Adipose tissue (tissue), 3 donors: ENCODE data around the gene ANKRD22. TPM values are rescaled to one million over a fixed set of nuclear protein-coding genes. Genes with fewer than 3 reads are reported as not detected.

ENCODE experiments used
- H3K27ac ChIP-seq: one replicate; pipeline ENCODE4 v1.5.1; 2013; ENCODE audit warnings: low read depth, low read length
- WGBS, 3 donors: extraction: QIAGEN DNeasy Blood & Tissue Kit; methylation state at CpG; one replicate each; pipeline ENCODE4 v1.1.7; 2013; 5-methylcytosine and 5-hydroxymethylcytosine counted together
- polyA plus RNA-seq, 3 donors: library from polyadenylated mRNA; stranded (reverse); fragments of 200-250 nt; gene quantifications; one replicate each; pipeline ENCODE4 v1.2.3, GENCODE V29; 2013
- donor health status: healthy with polysubstance abuse.
- donor health status: Bipolar disorder and iron deficiency.
- donor health status: healthy.

ANKRD22 gene
- polyA plus RNA-seq, 3 donors, result 1.0 to 14.7 (median 3.2) TPM

GRCh38 chr10:88880282-88881076, 28.8 kb upstream of the ANKRD22 start:
- 0 to 1% (median 0%) methylated on average over 74 to 84 of the region's 84 CpGs for WGBS, 3 donors
- peak overlapping the region; percentile 61 for H3K27ac ChIP-seq

- H3K27ac ChIP-seq, result peak within 1 kb of the TSS; percentile 61
- 4 to 5% (median 4%) methylated on average over 20 to 26 of the region's 26 CpGs for WGBS, 3 donors
These were observed 28.1 kb upstream of the ANKRD22 start, which contains the start of gene STAMBPL1 for GRCh38 chr10:88879534-88880281. Gene STAMBPL1, plus strand, starts transcription at chr10:88880245. Its CDS starts 21,464 bp downstream, at chr10:88901709.

- H3K27ac ChIP-seq, result no peak overlapping the region
- 71 to 84% (median 82%) methylated on average over 6 of the region's 6 CpGs for WGBS, 3 donors
These were observed 25.7 kb upstream of the ANKRD22 start for GRCh38 chr10:88877298-88877697.

DNA sequence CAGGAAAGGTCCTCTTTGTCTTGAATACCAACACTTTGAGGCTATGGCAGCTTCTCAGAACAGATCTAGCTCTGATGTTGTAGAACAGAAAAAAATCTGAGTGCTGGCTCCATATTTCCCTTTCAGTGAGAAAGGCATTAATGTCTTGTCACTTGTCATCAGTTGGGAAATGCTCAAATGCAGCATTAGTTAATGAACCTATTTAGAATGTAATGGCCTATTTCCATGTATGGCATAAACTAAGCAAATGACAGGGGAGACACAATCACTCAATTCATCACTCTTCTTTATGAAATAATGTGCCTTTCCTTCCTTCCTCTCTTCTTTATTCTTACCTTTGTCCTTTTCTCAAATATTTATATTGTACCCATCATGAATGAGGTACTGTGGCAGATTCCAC, 23.4 kb upstream of the ANKRD22 start:
- H3K27ac ChIP-seq, result no peak overlapping the region

DNA sequence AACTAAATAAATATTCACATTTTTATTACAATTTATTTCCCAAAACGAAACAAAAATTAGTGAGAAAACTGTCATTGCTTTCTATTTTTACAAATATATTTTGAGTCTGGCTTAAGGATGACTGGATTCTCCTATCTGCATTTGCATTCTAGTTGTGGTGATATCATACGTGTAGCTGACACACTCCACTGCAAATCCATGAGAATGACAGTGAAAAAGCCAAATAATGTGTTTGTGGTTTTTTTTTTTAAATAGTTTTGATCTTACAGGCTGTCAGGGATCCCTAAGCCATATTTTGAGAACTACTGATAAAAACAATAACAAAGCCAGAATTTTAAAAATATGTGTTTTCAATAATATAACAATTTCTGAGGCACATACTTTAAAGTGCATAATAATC, 22.6 kb upstream of the ANKRD22 start:
- WGBS, 3 donors, result 79 to 93% (median 89%) methylated on average over 2 of the region's 2 CpGs
- H3K27ac ChIP-seq, result no peak overlapping the region

GRCh38 chr10:88873757-88874156, 22.1 kb upstream of the ANKRD22 start:
- WGBS, 3 donors, result 41 to 55% (median 53%) methylated on average over 2 of the region's 2 CpGs
- H3K27ac ChIP-seq, result no peak overlapping the region

DNA sequence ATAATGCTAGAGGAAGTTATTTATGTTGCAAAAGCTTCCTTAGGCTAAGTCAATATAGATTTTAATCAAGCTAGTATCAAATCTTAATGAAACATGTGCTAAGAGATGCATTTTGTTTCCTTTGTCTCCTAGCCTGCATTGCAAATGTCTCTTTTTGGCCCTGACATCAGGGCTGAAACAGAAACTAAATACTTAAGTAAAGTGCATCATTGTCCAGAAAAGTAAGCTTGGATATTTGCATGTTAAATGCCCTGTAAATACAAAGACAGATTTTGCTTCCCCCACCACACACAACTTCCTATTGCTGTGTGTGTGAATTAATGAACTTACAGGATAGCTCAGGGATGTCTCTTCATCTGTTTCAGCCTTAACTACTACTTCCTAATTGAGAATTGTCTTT, 18.4 kb upstream of the ANKRD22 start:
- H3K27ac ChIP-seq, result no peak overlapping the region

GRCh38 chr10:88866454-88866853, 14.8 kb upstream of the ANKRD22 start:
- H3K27ac ChIP-seq, result no peak overlapping the region
- 90 to 94% (median 91%) methylated on average over 2 of the region's 2 CpGs for WGBS, 3 donors

GRCh38 chr10:88865281-88865876, 13.7 kb upstream of the ANKRD22 start:
- 84 to 92% (median 91%) methylated on average over 4 of the region's 4 CpGs for WGBS, 3 donors
- no peak overlapping the region for H3K27ac ChIP-seq

GRCh38 chr10:88861036-88861435, 9.4 kb upstream of the ANKRD22 start:
- WGBS, 3 donors, result 31 to 89% (median 81%) methylated on average over 1 of the region's 1 CpG

GRCh38 chr10:88858491-88858890, 6.8 kb upstream of the ANKRD22 start:
- WGBS, 3 donors, result 47 to 75% (median 60%) methylated on average over 2 of the region's 2 CpGs
- H3K27ac ChIP-seq, result no peak overlapping the region

More at GRCh38 chr10:88861036-88861435, 9.4 kb upstream of the ANKRD22 start:
- H3K27ac ChIP-seq, result no peak overlapping the region

DNA sequence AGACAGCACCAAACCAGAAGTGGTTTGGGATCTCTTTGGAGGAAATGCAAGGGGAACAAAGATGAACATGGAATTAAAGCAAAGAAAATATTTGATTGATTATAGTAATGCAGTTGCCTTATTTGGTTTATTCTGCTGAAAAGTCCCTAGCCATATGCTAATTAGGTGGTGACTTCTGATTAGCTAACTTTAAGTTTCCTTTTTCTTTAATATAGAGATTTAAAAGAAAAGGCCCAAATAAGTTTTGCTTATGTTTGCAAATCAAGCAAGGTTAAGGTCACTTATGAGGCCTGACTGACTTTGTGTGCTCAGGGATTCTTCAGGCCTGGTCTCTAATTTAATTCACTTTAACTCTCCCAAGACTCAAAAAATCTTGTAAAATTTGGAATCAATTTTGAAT, 6.2 kb upstream of the ANKRD22 start:
- H3K27ac ChIP-seq, result no peak overlapping the region

DNA sequence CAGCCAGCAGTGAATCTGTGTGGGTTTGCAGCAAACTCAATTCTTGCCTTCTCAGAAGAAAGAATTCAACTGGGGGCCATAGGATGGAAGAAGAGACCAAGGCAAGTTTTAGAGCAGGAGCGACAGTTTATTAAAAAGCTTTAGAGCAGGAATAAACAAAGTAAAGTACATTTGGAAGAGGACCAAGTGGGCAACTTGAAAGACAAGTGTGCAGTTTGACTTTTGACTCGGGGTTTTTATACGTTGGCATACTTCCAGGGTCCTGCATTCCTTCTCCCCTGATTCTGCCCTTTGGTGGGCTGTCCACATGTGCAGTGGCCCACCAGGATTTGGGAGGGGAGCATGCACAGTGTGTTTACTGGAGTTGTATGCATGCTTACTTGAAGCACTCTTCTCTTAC, 3.0 kb upstream of the ANKRD22 start:
- no peak overlapping the region for H3K27ac ChIP-seq
- WGBS, 3 donors, result 30 to 69% (median 62%) methylated on average over 3 of the region's 3 CpGs

- WGBS, 3 donors, result 45 to 75% (median 47%) methylated on average over 4 of the region's 4 CpGs
- no peak overlapping the region for H3K27ac ChIP-seq
These were observed 1.7 kb upstream of the ANKRD22 start for GRCh38 chr10:88853155-88853881.

DNA sequence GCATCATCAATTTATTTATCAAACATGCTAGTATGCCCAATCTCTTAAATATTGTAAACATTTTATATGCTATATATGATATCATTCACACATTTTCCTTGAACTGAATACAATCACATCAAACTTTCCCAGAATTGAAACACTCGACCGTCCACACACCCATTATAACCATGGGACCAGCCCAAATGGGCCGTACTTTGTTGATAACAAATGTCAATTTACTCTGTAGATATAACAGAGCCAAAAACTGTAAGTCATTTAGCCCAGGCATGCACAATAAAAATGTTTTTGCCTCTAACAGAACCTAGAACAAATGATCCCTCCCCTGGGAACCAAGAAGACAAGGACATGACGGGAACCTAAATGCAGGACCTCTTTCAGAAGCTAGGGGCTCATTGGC, 683 bp upstream of the ANKRD22 start:
- WGBS, 3 donors, result 41 to 82% (median 76%) methylated on average over 4 of the region's 4 CpGs
- H3K27ac ChIP-seq, result no peak overlapping the region

GRCh38 chr10:88850712-88851111, 932 bp downstream of the ANKRD22 start:
- no peak overlapping the region for H3K27ac ChIP-seq

DNA sequence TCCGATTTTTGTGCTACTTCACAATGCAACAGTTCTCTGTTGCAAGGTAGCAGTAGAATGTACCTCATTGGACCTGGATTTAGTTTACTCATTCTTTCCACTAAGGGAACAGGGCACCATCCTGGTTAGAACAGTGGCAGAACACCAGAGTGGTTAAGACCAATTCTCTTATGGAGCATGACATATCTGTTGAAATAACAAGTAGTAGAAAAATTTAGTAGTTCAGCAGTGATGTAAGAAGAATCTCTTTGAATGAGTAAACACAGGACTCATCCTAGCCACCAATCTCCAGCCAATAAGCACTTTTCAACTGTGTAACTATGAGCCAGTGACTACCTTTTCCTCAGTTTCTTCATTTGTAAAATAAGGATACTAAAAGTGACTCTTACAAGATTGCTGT, 2.4 kb downstream of the ANKRD22 start:
- no peak overlapping the region for H3K27ac ChIP-seq

More at GRCh38 chr10:88850712-88851111, 932 bp downstream of the ANKRD22 start:
- WGBS, 3 donors, result 75 to 83% (median 81%) methylated on average over 1 of the region's 1 CpG

GRCh38 chr10:88848499-88848898, 3.1 kb downstream of the ANKRD22 start:
- no peak overlapping the region for H3K27ac ChIP-seq
- WGBS, 3 donors, result 0 to 30% (median 15%) methylated on average over 1 of the region's 1 CpG

More for the DNA sequence above, 2.4 kb downstream of the ANKRD22 start:
- WGBS, 3 donors, result 84 to 87% (median 86%) methylated on average over 1 of the region's 1 CpG

- WGBS, 3 donors, result 92 to 96% (median 95%) methylated on average over 4 of the region's 4 CpGs
These were observed 8.5 kb downstream of the ANKRD22 start for GRCh38 chr10:88843171-88843570.

More at GRCh38 chr10:88843171-88843570, 8.5 kb downstream of the ANKRD22 start:
- H3K27ac ChIP-seq, result no peak overlapping the region
